ENCODE measurements around the gene EPN2.

The EPN2 gene

DNA sequence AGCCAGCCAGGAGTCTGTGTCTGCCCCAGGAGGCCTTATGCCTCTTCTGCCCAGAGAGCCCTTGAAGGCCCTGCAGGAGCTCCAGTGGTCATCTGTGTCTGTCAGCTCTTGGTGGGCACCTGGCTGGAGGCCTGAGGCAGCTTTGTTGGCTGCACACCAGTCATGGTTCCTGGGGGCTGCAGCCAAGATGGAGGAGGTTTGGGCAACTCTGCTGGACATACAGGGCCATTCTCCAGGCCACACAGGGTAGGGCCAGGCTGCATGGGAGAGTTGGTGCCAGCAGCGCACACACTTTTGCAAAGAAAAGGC, 95.9 kb downstream of the EPN2 start:
- Histone ChIP-seq H4K91ac (ENCODE audit: low read length) (no peak overlapping the region), H2AK5ac (ENCODE audit: low read length, severe bottlenecking) (no peak overlapping the region), H3K14ac (ENCODE audit: low read length in 2 of 2) (no peak overlapping the region), H2BK15ac (ENCODE audit: low read depth, poor library complexity, severe bottlenecking) (no peak overlapping the region), H3K79me1 (replicated peaks; ENCODE audit: low read length, poor library complexity, severe bottlenecking) (peaks cover 20% of the 10 kb centered on the region), H2BK5ac (ENCODE audit: low read depth, low read length, poor library complexity, severe bottlenecking) (no peak overlapping the region), H3K4ac (ENCODE audit: low read depth in 1 of 2, low read length in 2 of 2) (no peak overlapping the region), H2BK120ac (ENCODE audit: low read depth, low read length) (no peak overlapping the region), H3K4me3 (ENCODE audit: insufficient read depth in 1 of 2, low read depth in 1 of 2, low read length in 2 of 2) (no peak overlapping the region), H3K36me3 (ENCODE audit: control insufficient read depth in 1 of 2, insufficient read depth in 2 of 2, low read depth in 1 of 2, low read length in 2 of 2) (peaks cover 53 to 69% of the 10 kb centered on the region in 2 experiments), H3K4me1 (ENCODE audit: control insufficient read depth, insufficient read depth, low read depth, low read length) (peaks cover 44% of the 10 kb centered on the region), H3K4me2 (ENCODE audit: low read length, poor library complexity, severe bottlenecking) (no peak overlapping the region), H3K9ac (ENCODE audit: low read length) (no peak overlapping the region), H2AFZ (ENCODE audit: low read depth, low read length) (no peak overlapping the region), H2BK12ac (ENCODE audit: low read length in 2 of 2) (no peak overlapping the region), H3K23ac (ENCODE audit: low read length in 2 of 2) (no peak overlapping the region), H3K9me3 (ENCODE audit: control insufficient read depth, low read length) (no peaks in the 10 kb centered on the region), H3K18ac (ENCODE audit: low read depth in 1 of 2, low read length in 2 of 2) (no peak overlapping the region), H3K27ac (ENCODE audit: low read length, poor library complexity, severe bottlenecking) (no peak overlapping the region), H4K8ac (ENCODE audit: low read length) (no peak overlapping the region), H3K27me3 (ENCODE audit: control insufficient read depth in 1 of 2, insufficient read depth in 1 of 2, low read length in 2 of 2) (no peaks in the 10 kb centered on the region)
- WGBS = 94% methylated on average over 1 of the region's 1 CpG
- DNase-seq = no peak

DNA sequence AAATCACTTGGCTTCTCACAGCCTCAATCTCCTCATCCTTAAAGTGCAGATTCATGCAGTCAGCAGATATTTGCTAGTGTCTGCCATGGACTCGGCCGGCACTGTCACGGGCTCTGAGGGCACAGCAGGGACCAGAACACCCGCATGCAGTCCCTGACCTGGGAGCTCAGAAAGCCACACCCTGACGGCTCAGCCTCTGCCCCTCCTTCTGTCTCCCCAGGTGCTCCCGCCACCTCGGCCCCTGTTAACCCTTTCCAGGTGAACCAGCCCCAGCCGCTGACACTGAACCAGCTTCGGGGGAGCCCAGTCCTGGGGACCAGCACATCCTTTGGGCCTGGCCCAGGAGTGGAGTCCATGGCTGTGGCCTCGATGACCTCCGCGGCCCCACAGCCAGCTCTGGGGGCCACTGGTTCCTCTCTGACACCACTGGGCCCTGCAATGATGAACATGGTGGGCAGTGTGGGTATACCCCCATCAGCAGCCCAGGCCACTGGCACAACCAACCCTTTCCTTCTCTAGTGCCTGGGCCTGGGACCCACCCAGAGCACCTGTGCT, 96.6 kb downstream of the EPN2 start:
- Histone ChIP-seq H3K18ac (ENCODE audit: low read depth in 1 of 2, low read length in 2 of 2) (no peak overlapping the region), H3K36me3 (ENCODE audit: control insufficient read depth in 1 of 2, insufficient read depth in 2 of 2, low read depth in 1 of 2, low read length in 2 of 2) (peaks cover 45 to 66% of the 10 kb centered on the region in 2 experiments), H2BK15ac (ENCODE audit: low read depth, poor library complexity, severe bottlenecking) (no peak overlapping the region), H3K9ac (ENCODE audit: low read length) (no peak overlapping the region), H2BK5ac (ENCODE audit: low read depth, low read length, poor library complexity, severe bottlenecking) (no peak overlapping the region), H4K91ac (ENCODE audit: low read length) (no peak overlapping the region), H3K79me1 (replicated peaks; ENCODE audit: low read length, poor library complexity, severe bottlenecking) (peaks cover 18% of the 10 kb centered on the region), H2AFZ (ENCODE audit: low read depth, low read length) (no peak overlapping the region), H3K9me3 (ENCODE audit: control insufficient read depth, low read length) (no peaks in the 10 kb centered on the region), H2AK5ac (ENCODE audit: low read length, severe bottlenecking) (no peak overlapping the region), H3K4ac (ENCODE audit: low read depth in 1 of 2, low read length in 2 of 2) (no peak overlapping the region), H3K27ac (ENCODE audit: low read length, poor library complexity, severe bottlenecking) (no peak overlapping the region), H3K4me1 (ENCODE audit: control insufficient read depth, insufficient read depth, low read depth, low read length) (peaks cover 39% of the 10 kb centered on the region), H2BK120ac (ENCODE audit: low read depth, low read length) (no peak overlapping the region), H3K4me2 (ENCODE audit: low read length, poor library complexity, severe bottlenecking) (no peak overlapping the region), H3K4me3 (ENCODE audit: insufficient read depth in 1 of 2, low read depth in 1 of 2, low read length in 2 of 2) (no peak overlapping the region), H3K23ac (ENCODE audit: low read length in 2 of 2) (no peak overlapping the region), H3K27me3 (ENCODE audit: control insufficient read depth in 1 of 2, insufficient read depth in 1 of 2, low read length in 2 of 2) (no peaks in the 10 kb centered on the region), H3K14ac (ENCODE audit: low read length in 2 of 2) (no peak overlapping the region), H4K8ac (ENCODE audit: low read length) (no peak overlapping the region), H2BK12ac (ENCODE audit: low read length in 2 of 2) (no peak overlapping the region)
- DNase-seq = no peak
- 93% methylated on average over 9 of the region's 12 CpGs for WGBS

DNA sequence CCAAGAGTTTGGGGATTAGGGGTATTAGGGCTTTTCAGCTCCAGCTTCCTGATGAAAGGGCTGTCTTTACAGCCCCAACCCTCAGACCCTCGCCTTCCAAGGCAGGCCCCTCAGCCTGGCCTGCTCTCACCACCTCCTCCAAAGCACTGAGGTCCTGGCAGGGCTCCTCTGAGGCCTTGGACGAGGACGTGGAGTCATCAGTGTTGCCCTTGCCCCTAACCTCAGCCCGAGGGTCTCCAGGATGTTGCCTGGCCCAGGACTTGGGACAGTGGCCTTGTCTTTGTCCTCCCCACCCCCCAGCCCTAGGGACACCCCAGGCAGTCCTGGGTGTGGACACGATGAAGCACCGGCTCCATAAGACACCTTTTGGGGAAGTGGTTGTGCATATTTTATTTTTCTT, 97.2 kb downstream of the EPN2 start:
- no peak overlapping the region for H2BK15ac ChIP-seq (ENCODE audit: low read depth, poor library complexity, severe bottlenecking)
- H4K8ac ChIP-seq (ENCODE audit: low read length) = no peak overlapping the region
- no peak overlapping the region for H2BK120ac ChIP-seq (ENCODE audit: low read depth, low read length)
- H2BK5ac ChIP-seq (ENCODE audit: low read depth, low read length, poor library complexity, severe bottlenecking) = no peak overlapping the region
- H3K23ac ChIP-seq (ENCODE audit: low read length in 2 of 2) = no peak overlapping the region
- H3K4ac ChIP-seq (ENCODE audit: low read depth in 1 of 2, low read length in 2 of 2) = no peak overlapping the region
- H3K4me3 ChIP-seq (ENCODE audit: insufficient read depth in 1 of 2, low read depth in 1 of 2, low read length in 2 of 2) = no peak overlapping the region
- H3K18ac ChIP-seq (ENCODE audit: low read depth in 1 of 2, low read length in 2 of 2) = no peak overlapping the region
- no peaks in the 10 kb centered on the region for H3K27me3 ChIP-seq (ENCODE audit: control insufficient read depth in 1 of 2, insufficient read depth in 1 of 2, low read length in 2 of 2)
- no peak overlapping the region for H2AK5ac ChIP-seq (ENCODE audit: low read length, severe bottlenecking)
- no peaks in the 10 kb centered on the region for H3K9me3 ChIP-seq (ENCODE audit: control insufficient read depth, low read length)
- no peak overlapping the region for H4K91ac ChIP-seq (ENCODE audit: low read length)
- H3K36me3 ChIP-seq (ENCODE audit: control insufficient read depth in 1 of 2, insufficient read depth in 2 of 2, low read depth in 1 of 2, low read length in 2 of 2) = peaks cover 40 to 62% of the 10 kb centered on the region in 2 experiments
- peaks cover 18% of the 10 kb centered on the region for H3K79me1 ChIP-seq (replicated peaks; ENCODE audit: low read length, poor library complexity, severe bottlenecking)
- no peak overlapping the region for H2BK12ac ChIP-seq (ENCODE audit: low read length in 2 of 2)
- H3K4me2 ChIP-seq (ENCODE audit: low read length, poor library complexity, severe bottlenecking) = no peak overlapping the region
- no peak for DNase-seq
- H3K4me1 ChIP-seq (ENCODE audit: control insufficient read depth, insufficient read depth, low read depth, low read length) = peaks cover 34% of the 10 kb centered on the region
- H3K14ac ChIP-seq (ENCODE audit: low read length in 2 of 2) = no peak overlapping the region
- H2AFZ ChIP-seq (ENCODE audit: low read depth, low read length) = no peak overlapping the region
- WGBS = 97% methylated on average over 4 of the region's 6 CpGs
- no peak overlapping the region for H3K9ac ChIP-seq (ENCODE audit: low read length)
- no peak overlapping the region for H3K27ac ChIP-seq (ENCODE audit: low read length, poor library complexity, severe bottlenecking)

DNA sequence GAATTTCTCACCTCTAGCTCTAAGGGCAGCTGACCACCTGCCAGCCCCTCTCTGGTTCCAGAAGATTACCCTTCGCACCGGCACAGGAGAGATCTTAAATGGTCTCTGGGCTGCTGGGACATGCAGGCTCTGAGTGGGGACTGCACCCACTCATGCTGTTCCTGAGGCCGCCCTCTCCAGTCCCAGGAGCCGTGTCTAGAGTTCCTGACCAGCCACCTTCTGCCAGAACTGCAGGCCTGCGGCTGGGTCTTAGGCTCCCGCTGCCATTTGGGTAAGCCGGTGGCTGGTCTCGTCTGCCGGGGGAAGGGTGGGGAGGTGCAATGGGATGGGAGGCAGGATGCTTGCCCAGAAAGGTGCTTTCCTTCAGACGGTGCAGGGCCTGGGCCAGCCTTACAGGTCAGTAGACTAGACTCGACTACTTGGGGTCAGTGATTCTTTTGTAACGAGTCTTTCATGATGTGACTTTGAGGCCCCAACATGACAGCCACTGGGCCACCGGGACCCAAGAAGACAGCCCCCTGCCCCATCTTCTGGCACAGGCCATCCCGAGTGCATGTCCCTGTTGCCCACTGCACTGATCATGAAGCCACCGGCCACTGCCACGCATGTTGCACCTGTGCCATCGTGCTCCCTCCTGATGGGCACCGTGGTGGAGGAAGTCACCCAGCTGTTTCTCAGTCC, 98.9 kb downstream of the EPN2 start:
- no peak overlapping the region for H2BK5ac ChIP-seq (ENCODE audit: low read depth, low read length, poor library complexity, severe bottlenecking)
- H3K27me3 ChIP-seq (ENCODE audit: control insufficient read depth in 1 of 2, insufficient read depth in 1 of 2, low read length in 2 of 2) = no peaks in the 10 kb centered on the region
- H2BK120ac ChIP-seq (ENCODE audit: low read depth, low read length) = no peak overlapping the region
- no peak overlapping the region for H4K8ac ChIP-seq (ENCODE audit: low read length)
- no peak overlapping the region for H4K91ac ChIP-seq (ENCODE audit: low read length)
- no peaks in the 10 kb centered on the region for H3K9me3 ChIP-seq (ENCODE audit: control insufficient read depth, low read length)
- peaks cover 40 to 54% of the 10 kb centered on the region in 2 experiments for H3K36me3 ChIP-seq (ENCODE audit: control insufficient read depth in 1 of 2, insufficient read depth in 2 of 2, low read depth in 1 of 2, low read length in 2 of 2)
- no peak overlapping the region for H2AFZ ChIP-seq (ENCODE audit: low read depth, low read length)
- H2AK5ac ChIP-seq (ENCODE audit: low read length, severe bottlenecking) = no peak overlapping the region
- H2BK12ac ChIP-seq (ENCODE audit: low read length in 2 of 2) = no peak overlapping the region
- no peak overlapping the region for H3K9ac ChIP-seq (ENCODE audit: low read length)
- no peak overlapping the region for H3K18ac ChIP-seq (ENCODE audit: low read depth in 1 of 2, low read length in 2 of 2)
- H3K23ac ChIP-seq (ENCODE audit: low read length in 2 of 2) = no peak overlapping the region
- no peak overlapping the region for H2BK15ac ChIP-seq (ENCODE audit: low read depth, poor library complexity, severe bottlenecking)
- no peak overlapping the region for H3K27ac ChIP-seq (ENCODE audit: low read length, poor library complexity, severe bottlenecking)
- H3K79me1 ChIP-seq (replicated peaks; ENCODE audit: low read length, poor library complexity, severe bottlenecking) = peaks cover 18% of the 10 kb centered on the region
- DNase-seq = no peak
- H3K4ac ChIP-seq (ENCODE audit: low read depth in 1 of 2, low read length in 2 of 2) = no peak overlapping the region
- WGBS = 92% methylated on average over 18 of the region's 18 CpGs
- H3K4me1 ChIP-seq (ENCODE audit: control insufficient read depth, insufficient read depth, low read depth, low read length) = peaks cover 26% of the 10 kb centered on the region
- no peak overlapping the region for H3K4me2 ChIP-seq (ENCODE audit: low read length, poor library complexity, severe bottlenecking)
- no peak overlapping the region for H3K4me3 ChIP-seq (ENCODE audit: insufficient read depth in 1 of 2, low read depth in 1 of 2, low read length in 2 of 2)
- H3K14ac ChIP-seq (ENCODE audit: low read length in 2 of 2) = no peak overlapping the region

All from mesenchymal stem cell (in vitro differentiated cells and primary cell).